SK-N-SH (cell line): Measurements from ENCODE around the gene DPYSL4. TPM values are rescaled to one million over a fixed set of nuclear protein-coding genes. Genes with fewer than 3 reads are reported as not detected.

ENCODE experiments used
- CTCF ChIA-PET: fragments of 300-600, 350-600 bp; formaldehyde crosslinking; extraction: SDS; loops from one replicate; lab custom pipeline; 2021; lab: Yijun Ruan, JAX
- POLR2A ChIA-PET: fragments of 350-600 bp; sonication (Branson Sonifier 250); formaldehyde crosslinking; extraction: SDS; loops from one replicate; lab custom pipeline; 2020; ENCODE audit warnings: antibody characterized with exemption, inconsistent platforms; lab: Yijun Ruan, JAX
- DNase-seq: peaks from one replicate; pipeline ENCODE4 v3.0.0; 2012
- H2AFZ ChIP-seq: fragments of 200-600 bp; sonication (generic); 2 replicates; pipeline ENCODE4 v1.8.1; 2016; ENCODE audit warnings: antibody characterized with exemption, mild to moderate bottlenecking, low read depth
- H3F3A ChIP-seq: fragments of 200-600 bp; sonication (generic); replicated peaks from 2 replicates; pipeline ENCODE3; 2016; ENCODE audit warnings: antibody characterized with exemption, mild to moderate bottlenecking; ENCODE audit not compliant: insufficient read depth
- H3K27ac ChIP-seq, 2 experiments: fragments of 200-500 bp in 1 of 2; fragments of 200-600 bp in 1 of 2; sonication (Bioruptor generic) in 1 of 2; sonication (generic), shearing (Covaris generic) in 1 of 2; 2 replicates each; pipeline versions ENCODE4 v1.5.1 to v1.6.1; 2014 to 2016; ENCODE audit warnings: low read depth in 2 of 2, inconsistent platforms in 1 of 2, low read length in 1 of 2, mild to moderate bottlenecking in 1 of 2, mixed read lengths in 1 of 2
- H3K27me3 ChIP-seq: fragments of 200-600 bp; sonication (generic), shearing (Covaris generic); 2 replicates; pipeline ENCODE4 v1.6.1; 2016; ENCODE audit warnings: mixed run types; ENCODE audit not compliant: insufficient read depth
- H3K36me3 ChIP-seq, 2 experiments: fragments of 200-500 bp in 1 of 2; fragments of 200-600 bp in 1 of 2; sonication (Bioruptor generic) in 1 of 2; sonication (generic) in 1 of 2; replicated peaks in 1 of 2; 2 replicates each; pipeline versions ENCODE3 to v1.5.1; 2014 to 2016; ENCODE audit warnings: low read length in 1 of 2, mild to moderate bottlenecking in 1 of 2; ENCODE audit not compliant: insufficient read depth in 2 of 2, control insufficient read depth in 1 of 2
- H3K4me1 ChIP-seq, 2 experiments: fragments of 200-500 bp in 1 of 2; fragments of 200-600 bp in 1 of 2; sonication (Bioruptor generic) in 1 of 2; sonication (generic), shearing (Covaris generic) in 1 of 2; 2 replicates each; pipeline versions ENCODE4 v1.5.1 to v1.6.1; 2014 to 2016; ENCODE audit warnings: low read depth in 1 of 2, low read length in 1 of 2, mixed run types in 1 of 2; ENCODE audit not compliant: insufficient read depth in 2 of 2, control insufficient read depth in 1 of 2
- H3K4me2 ChIP-seq: fragments of 200-600 bp; sonication (generic), shearing (Covaris generic); 2 replicates; pipeline ENCODE4 v1.6.1; 2017; ENCODE audit warnings: mixed run types
- H3K4me3 ChIP-seq, 2 experiments: fragments of 200-500 bp in 1 of 2; fragments of 200-600 bp in 1 of 2; sonication (Bioruptor generic) in 1 of 2; sonication (generic), shearing (Covaris generic) in 1 of 2; 2 replicates each; pipeline versions ENCODE4 v1.5.1 to v1.8.1; 2014 to 2016; ENCODE audit warnings: low read depth in 2 of 2, inconsistent platforms in 1 of 2, low read length in 1 of 2, mild to moderate bottlenecking in 1 of 2, mixed read lengths in 1 of 2, moderate library complexity in 1 of 2
- H3K79me2 ChIP-seq: fragments of 200-600 bp; sonication (generic); 2 replicates; pipeline ENCODE4 v1.8.1; 2017; ENCODE audit warnings: mild to moderate bottlenecking; ENCODE audit not compliant: insufficient read depth
- H3K9ac ChIP-seq: fragments of 200-600 bp; sonication (generic); 2 replicates; pipeline ENCODE4 v1.6.1; 2017; ENCODE audit warnings: mixed run types
- H3K9me2 ChIP-seq: fragments of 200-600 bp; sonication (generic); 2 replicates; pipeline ENCODE4 v1.6.1; 2017; ENCODE audit warnings: mixed run types
- H3K9me3 ChIP-seq: fragments of 200-600 bp; sonication (generic); 2 replicates; pipeline ENCODE4 v1.6.1; 2017; ENCODE audit warnings: mixed run types, mild to moderate bottlenecking, moderate library complexity
- H4K20me1 ChIP-seq: fragments of 200-600 bp; sonication (generic); 2 replicates; pipeline ENCODE4 v1.6.1; 2017; ENCODE audit warnings: mild to moderate bottlenecking, mixed run types; ENCODE audit not compliant: insufficient read depth
- CHD2 ChIP-seq: fragments of 150-350 bp; IDR thresholded peaks from 2 replicates; pipeline ENCODE4 v1.6.1; 2018; ENCODE audit warnings: low read length; ENCODE audit not compliant: partially characterized antibody
- EP300 ChIP-seq, 2 experiments: IDR thresholded peaks; 2 replicates each; pipeline versions ENCODE4 v1.4.0 to v1.6.1; 2012; ENCODE audit warnings: borderline replicate concordance in 1 of 2, low read depth in 1 of 2, low read length in 1 of 2
- GATA2 ChIP-seq: sonication (generic); formaldehyde crosslinking; IDR thresholded peaks from 2 replicates; pipeline ENCODE4 v1.5.0; 2020; ENCODE audit warnings: mild to moderate bottlenecking, missing genetic modification reagents
- IRF3 ChIP-seq: fragments of 150-350 bp; IDR thresholded peaks from 2 replicates; pipeline ENCODE4 v1.6.1; 2016; ENCODE audit warnings: mild to moderate bottlenecking, low read depth, low read length
- MXI1 ChIP-seq: IDR thresholded peaks from 2 replicates; pipeline ENCODE4 v1.6.1; 2012; ENCODE audit warnings: mild to moderate bottlenecking, low read depth, low read length, improper control_type of control experiment
- POLR2AphosphoS5 ChIP-seq: IDR thresholded peaks from 2 replicates; pipeline ENCODE4 v1.6.1; 2012; ENCODE audit warnings: low read depth, low read length
- RFX5 ChIP-seq: IDR thresholded peaks from 2 replicates; pipeline ENCODE4 v1.6.1; 2012; ENCODE audit warnings: mild to moderate bottlenecking, improper control_type of control experiment, low read length
- RXRA ChIP-seq: IDR thresholded peaks from 2 replicates; pipeline ENCODE4 v1.4.0; 2012; ENCODE audit warnings: low read depth, mild to moderate bottlenecking, borderline replicate concordance
- SIN3A ChIP-seq: IDR thresholded peaks from 2 replicates; pipeline ENCODE4 v1.6.1; 2012; ENCODE audit warnings: low read depth, mild to moderate bottlenecking, low read length, moderate library complexity, borderline replicate concordance
- TCF12 ChIP-seq: IDR thresholded peaks from 2 replicates; pipeline ENCODE4 v1.4.0; 2012
- TEAD4 ChIP-seq: IDR thresholded peaks from 2 replicates; pipeline ENCODE4 v1.4.0; 2012; ENCODE audit warnings: mild to moderate bottlenecking, borderline replicate concordance; ENCODE audit not compliant: insufficient read depth
- WGBS: methylation state at CpG from one replicate; pipeline ENCODE4 v1.1.6; 2017; ENCODE audit warnings: low lambda C conversion rate; 5-methylcytosine and 5-hydroxymethylcytosine counted together
- polyA plus RNA-seq, 3 experiments: library from polyadenylated mRNA; depleted of rRNA; stranded (reverse); fragments of >200 nt; gene quantifications; 2 replicates each; pipeline ENCODE4 v1.2.3, GENCODE V29; 2012

The DPYSL4 gene
- polyA plus RNA-seq, 1 of the 3 experiments (the other 2 are of a cell fraction): 21.8 TPM

GRCh38 chr10:132232981-132233380 is 46.2 kb downstream of the DPYSL4 start:
- no peaks in the 10 kb centered on the region for H4K20me1 ChIP-seq
- ChIA-PET POLR2A (no interaction called here), CTCF (interaction anchor here (0.9 to 1.8 kb wide), 4 partner anchors 9 to 128 kb away, joined by 3 to 9 read pairs (median 5); no protein-coding TSS in a partner anchor)
- 87% methylated on average over 6 of the region's 9 CpGs for WGBS
- TF ChIP-seq TEAD4: no peak
- no peak for TF ChIP-seq RXRA
- no peak for TF ChIP-seq MXI1
- TF ChIP-seq IRF3: no peak
- no peaks in the 10 kb centered on the region for H3K9me2 ChIP-seq
- H3K79me2 ChIP-seq: no peaks in the 10 kb centered on the region
- H3K27me3 ChIP-seq: no peaks in the 10 kb centered on the region
- H3K27ac ChIP-seq: no peak overlapping the region
- no peak for DNase-seq
- no peak overlapping the region for H3K9ac ChIP-seq
- no peak overlapping the region for H3K4me3 ChIP-seq
- no peaks in the 10 kb centered on the region for H3K36me3 ChIP-seq
- H3K4me2 ChIP-seq: no peak overlapping the region
- no peaks in the 10 kb centered on the region for H3F3A ChIP-seq
- no peaks in the 10 kb centered on the region for H3K9me3 ChIP-seq
- H2AFZ ChIP-seq: no peak overlapping the region
- peaks cover 0 to 45% of the 10 kb centered on the region in 2 experiments; a peak in 1 of 4 replicates for H3K4me1 ChIP-seq

GRCh38 chr10:132233501-132234085 is 46.8 kb downstream of the DPYSL4 start:
- CTCF ChIA-PET: interaction anchor here (0.7 to 1.8 kb wide), 10 partner anchors 9 to 350 kb away, joined by 3 to 9 read pairs (median 4); no protein-coding TSS in a partner anchor
- H3K4me3 ChIP-seq: no peak overlapping the region
- H3K4me2 ChIP-seq: no peak overlapping the region
- no peaks in the 10 kb centered on the region for H3K36me3 ChIP-seq
- H3K27me3 ChIP-seq: no peaks in the 10 kb centered on the region
- peaks cover 0 to 51% of the 10 kb centered on the region in 2 experiments; a peak in 1 of 4 replicates for H3K4me1 ChIP-seq
- H3K9ac ChIP-seq: no peak overlapping the region
- DNase-seq: no peak
- no peak for TF ChIP-seq MXI1
- no peak for TF ChIP-seq RFX5
- no peak for TF ChIP-seq CHD2
- no peak for TF ChIP-seq TCF12
- H3K9me2 ChIP-seq: no peaks in the 10 kb centered on the region
- H2AFZ ChIP-seq: no peak overlapping the region
- no peaks in the 10 kb centered on the region for H3F3A ChIP-seq
- POLR2A ChIA-PET: interaction anchor here (0.6 kb wide), 1 partner anchor 10 kb away, joined by 3 read pairs; no protein-coding TSS in a partner anchor
- WGBS: 100% methylated on average over 1 of the region's 18 CpGs
- no peaks in the 10 kb centered on the region for H3K79me2 ChIP-seq
- H4K20me1 ChIP-seq: no peaks in the 10 kb centered on the region
- H3K27ac ChIP-seq: no peak overlapping the region
- H3K9me3 ChIP-seq: no peaks in the 10 kb centered on the region

GRCh38 chr10:132234860-132235259 is 48.1 kb downstream of the DPYSL4 start:
- H3K4me1 ChIP-seq: peaks cover 0 to 56% of the 10 kb centered on the region in 2 experiments; a peak in 1 of 4 replicates
- no peak overlapping the region for H3K4me3 ChIP-seq
- no peak for DNase-seq
- 79% methylated on average over 5 of the region's 6 CpGs for WGBS
- no peak overlapping the region for H3K9ac ChIP-seq
- H3K4me2 ChIP-seq: no peak overlapping the region
- POLR2A ChIA-PET: no interaction called here
- H3K27me3 ChIP-seq: no peaks in the 10 kb centered on the region
- TF ChIP-seq GATA2: no peak
- no peak for TF ChIP-seq RXRA
- TF ChIP-seq POLR2AphosphoS5: no peak
- TF ChIP-seq RFX5: no peak
- TF ChIP-seq EP300 (IDR thresholded peaks at IDR 0.05; ENCODE audit: borderline replicate concordance in 1 of 2, low read depth in 1 of 2, low read length in 1 of 2): no peak
- no peak for TF ChIP-seq SIN3A
- no peak overlapping the region for H3K27ac ChIP-seq
- H3F3A ChIP-seq: no peaks in the 10 kb centered on the region
- no peaks in the 10 kb centered on the region for H3K9me2 ChIP-seq
- no peaks in the 10 kb centered on the region for H3K79me2 ChIP-seq
- CTCF ChIA-PET: interaction anchor here (1.0 to 1.8 kb wide), 4 partner anchors 12 to 349 kb away, joined by 3 to 9 read pairs (median 4); no protein-coding TSS in a partner anchor
- H3K36me3 ChIP-seq: no peaks in the 10 kb centered on the region
- no peaks in the 10 kb centered on the region for H4K20me1 ChIP-seq
- H3K9me3 ChIP-seq: no peaks in the 10 kb centered on the region
- H2AFZ ChIP-seq: no peak overlapping the region
